ENCODE results near the gene SSX2IP. TPM values are rescaled to one million over a fixed set of nuclear protein-coding genes. Genes with fewer than 3 reads are reported as not detected.

Gene SSX2IP
- total RNA-seq, 1 experiment from 2014 or later, result 28.0 TPM

DNA sequence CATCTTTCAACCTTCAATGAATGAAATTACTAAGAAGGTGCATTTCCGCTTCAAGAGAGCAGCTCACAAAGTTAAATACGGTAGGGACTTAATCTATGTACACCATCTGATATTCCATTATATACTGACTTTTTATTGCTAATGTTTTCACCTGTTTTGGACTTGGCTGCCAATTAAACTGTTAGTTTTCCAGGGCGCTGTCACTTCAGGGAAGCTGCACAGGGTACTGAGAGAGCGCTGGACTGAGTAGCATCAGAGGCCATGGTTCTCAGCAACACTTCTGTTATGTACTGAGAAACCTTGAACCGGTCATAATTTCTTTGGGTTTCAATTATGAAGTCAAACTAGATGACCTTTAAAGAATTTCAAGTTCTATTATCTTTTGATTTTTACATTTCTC, 8.2 kb downstream of the SSX2IP start:
- H3K27ac ChIP-seq (ENCODE audit: low read length), result no peak overlapping the region
- H3K79me2 ChIP-seq (ENCODE audit: low read length), result peaks cover 91% of the 10 kb centered on the region
- BruUV-seq (replicated peaks), result no TSS peak
- peaks cover 2% of the 10 kb centered on the region; the same call in 1 of the 2 replicates for H3K4me1 ChIP-seq (ENCODE audit: insufficient read depth, low read length)
- H4K20me1 ChIP-seq (ENCODE audit: low read length), result no peaks in the 10 kb centered on the region
- H3K4me3 ChIP-seq (ENCODE audit: low read length), result no peak overlapping the region
- POLR2A ChIA-PET (ENCODE audit: unreplicated experiment), result no interaction called here
- no peak overlapping the region for H2AFZ ChIP-seq (ENCODE audit: low read length)
- H3K4me2 ChIP-seq (ENCODE audit: low read length), result no peak overlapping the region
- H3K27me3 ChIP-seq (ENCODE audit: low read length), result no peaks in the 10 kb centered on the region
- no peak for ATAC-seq
- no peaks in the 10 kb centered on the region for H3K9me2 ChIP-seq (replicated peaks; ENCODE audit: low read length)
- H3K9me3 ChIP-seq (ENCODE audit: low read length), result no peaks in the 10 kb centered on the region
- H3K9ac ChIP-seq (ENCODE audit: low read length), result no peak overlapping the region
- intact Hi-C loops (cut with micrococcal nuclease), result no loop called here
- H3F3A ChIP-seq (ENCODE audit: low read length, unreplicated experiment), result no peaks in the 10 kb centered on the region
- CTCF ChIA-PET, result no interaction called here
- no peaks in the 10 kb centered on the region for H3K36me3 ChIP-seq (ENCODE audit: low read depth, low read length)
- TF ChIP-seq EZH2 (IDR thresholded peaks at IDR 0.05; ENCODE audit: low read length, unreplicated experiment), result no peak
- TF ChIP-seq CTCF (conservative IDR thresholded peaks at IDR 0.05; ENCODE audit: low read depth, low read length), result no peak
- TF ChIP-seq EZH2phosphoT487 (IDR thresholded peaks at IDR 0.05; ENCODE audit: borderline replicate concordance, low read length), result no peak
- no peak for DNase-seq

DNA sequence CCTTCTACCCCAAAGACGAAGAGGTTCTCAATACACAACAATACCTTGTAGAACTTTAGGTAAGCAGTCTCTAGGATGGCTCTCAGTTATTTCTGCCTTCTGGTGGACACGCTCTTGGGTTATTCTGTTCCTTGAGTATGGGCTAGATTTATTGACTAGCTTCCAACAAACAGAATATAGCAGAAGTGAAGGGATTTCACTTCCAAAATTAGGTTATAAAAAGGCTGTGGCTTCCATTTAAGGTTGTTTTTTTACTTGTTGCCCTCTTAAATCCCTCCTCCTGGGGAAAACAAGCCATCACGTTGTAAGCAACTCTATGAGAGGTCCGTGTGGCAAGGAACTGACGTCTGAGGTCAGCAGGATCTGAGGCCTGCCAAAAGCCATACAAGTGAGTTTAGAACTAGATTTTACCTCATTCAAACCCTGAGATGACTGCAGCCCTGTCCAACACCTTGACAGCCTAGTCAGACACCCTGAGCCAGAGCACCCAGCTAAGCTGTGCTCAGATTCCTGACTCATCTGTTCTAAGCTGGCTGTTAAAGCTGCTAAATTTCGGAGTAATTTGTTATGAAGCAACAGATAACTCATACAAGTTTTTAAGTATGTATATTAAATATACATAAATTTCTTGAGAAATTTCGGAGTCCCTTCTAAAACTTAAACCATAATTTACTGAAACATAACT, 12.7 kb downstream of the SSX2IP start:
- Histone ChIP-seq H3K36me3 (ENCODE audit: low read depth, low read length) (no peaks in the 10 kb centered on the region), H3K79me2 (ENCODE audit: low read length) (peaks cover 57% of the 10 kb centered on the region), H3K4me1 (ENCODE audit: insufficient read depth, low read length) (no peaks in the 10 kb centered on the region), H4K20me1 (ENCODE audit: low read length) (no peaks in the 10 kb centered on the region), H3K4me2 (ENCODE audit: low read length) (no peak overlapping the region), H3K9ac (ENCODE audit: low read length) (no peak overlapping the region), H3K9me3 (ENCODE audit: low read length) (no peaks in the 10 kb centered on the region), H3F3A (ENCODE audit: low read length, unreplicated experiment) (no peaks in the 10 kb centered on the region), H3K9me2 (replicated peaks; ENCODE audit: low read length) (no peaks in the 10 kb centered on the region), H2AFZ (ENCODE audit: low read length) (no peak overlapping the region), H3K27me3 (ENCODE audit: low read length) (no peaks in the 10 kb centered on the region), H3K4me3 (ENCODE audit: low read length) (no peak overlapping the region), H3K27ac (ENCODE audit: low read length) (no peak overlapping the region)
- no peak for DNase-seq
- no peak for ATAC-seq
- ChIA-PET POLR2A (ENCODE audit: unreplicated experiment) (no interaction called here), CTCF (no interaction called here)
- TF ChIP-seq CTCF (conservative IDR thresholded peaks at IDR 0.05; ENCODE audit: low read depth, low read length), result no peak
- no peak for TF ChIP-seq EZH2phosphoT487 (IDR thresholded peaks at IDR 0.05; ENCODE audit: borderline replicate concordance, low read length)
- TF ChIP-seq EZH2 (IDR thresholded peaks at IDR 0.05; ENCODE audit: low read length, unreplicated experiment), result no peak
- no TSS peak for BruUV-seq (replicated peaks)
- intact Hi-C loops (cut with micrococcal nuclease), result loop anchor here (10.0 kb wide), 1 partner anchor 103 kb away; the partner anchor contains the start of gene CTBS

GRCh38 chr1:84675631-84676030, 14.6 kb downstream of the SSX2IP start:
- ChIA-PET CTCF (no interaction called here), POLR2A (ENCODE audit: unreplicated experiment) (interaction anchor here (0.5 kb wide), 1 partner anchor 387 kb away, joined by 3 read pairs; a partner anchor contains a TSS)
- Histone ChIP-seq H3K4me1 (ENCODE audit: insufficient read depth, low read length) (no peaks in the 10 kb centered on the region), H4K20me1 (ENCODE audit: low read length) (no peaks in the 10 kb centered on the region), H3K9ac (ENCODE audit: low read length) (no peak overlapping the region), H3K9me2 (replicated peaks; ENCODE audit: low read length) (no peaks in the 10 kb centered on the region), H3K4me3 (ENCODE audit: low read length) (no peak overlapping the region), H3K27me3 (ENCODE audit: low read length) (no peaks in the 10 kb centered on the region), H3K9me3 (ENCODE audit: low read length) (no peaks in the 10 kb centered on the region), H3K79me2 (ENCODE audit: low read length) (peaks cover 47% of the 10 kb centered on the region), H3K36me3 (ENCODE audit: low read depth, low read length) (no peaks in the 10 kb centered on the region), H3K4me2 (ENCODE audit: low read length) (no peak overlapping the region), H2AFZ (ENCODE audit: low read length) (no peak overlapping the region), H3F3A (ENCODE audit: low read length, unreplicated experiment) (no peaks in the 10 kb centered on the region), H3K27ac (ENCODE audit: low read length) (no peak overlapping the region)
- intact Hi-C loops (cut with micrococcal nuclease), result loop anchor here (10.0 kb wide), 1 partner anchor 101 kb away; the partner anchor contains the start of gene CTBS
- no TSS peak for BruUV-seq (replicated peaks)
- TF ChIP-seq EZH2 (IDR thresholded peaks at IDR 0.05; ENCODE audit: low read length, unreplicated experiment) (no peak), EZH2phosphoT487 (IDR thresholded peaks at IDR 0.05; ENCODE audit: borderline replicate concordance, low read length) (no peak), CTCF (conservative IDR thresholded peaks at IDR 0.05; ENCODE audit: low read depth, low read length) (no peak)
- DNase-seq (no peak), ATAC-seq (no peak)
